ENCODE results near the gene INPP5K.
"Not testable (repeated sequence)": the region's sequence is repeated elsewhere in the genome, so short reads cannot be mapped to it uniquely, and the experiment has no call there.

Gene INPP5K

DNA sequence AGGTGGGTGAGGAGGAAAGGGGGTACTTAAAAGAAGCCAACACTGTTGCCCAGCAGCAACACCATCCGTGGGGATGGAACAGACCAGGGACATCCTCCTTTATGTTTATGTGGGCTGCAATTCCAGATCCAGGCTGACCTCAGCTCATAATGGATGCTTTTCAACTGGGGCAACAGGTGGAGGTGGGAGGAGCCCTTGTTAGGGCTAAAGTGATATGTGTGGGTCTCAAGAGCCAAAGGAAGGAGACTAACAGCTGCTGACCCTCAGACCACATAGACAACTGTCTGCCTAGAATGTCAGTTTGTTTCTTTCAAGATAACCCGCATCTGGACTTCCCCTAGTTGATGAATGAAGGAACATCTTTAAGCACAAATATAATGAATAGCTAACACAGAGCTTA is 2.0 kb upstream of the INPP5K start:
- Histone ChIP-seq H3K27ac (ENCODE audit: low read depth, low read length) (no peak overlapping the region), H3K9me3 (ENCODE audit: control insufficient read depth, insufficient read depth, low read length) (no peaks in the 10 kb centered on the region), H3K9ac (ENCODE audit: low read depth, low read length) (no peak overlapping the region), H3K4me3 (ENCODE audit: low read depth, low read length) (no peak overlapping the region), H3K4me1 (ENCODE audit: control insufficient read depth, insufficient read depth, low read length) (peaks cover 4% of the 10 kb centered on the region; the same call in 1 of the 2 replicates), H3K36me3 (ENCODE audit: control insufficient read depth, insufficient read depth, low read length) (peaks cover 24% of the 10 kb centered on the region; the same call in 1 of the 2 replicates), H3K27me3 (ENCODE audit: control insufficient read depth, insufficient read depth, low read length) (no peaks in the 10 kb centered on the region)

DNA sequence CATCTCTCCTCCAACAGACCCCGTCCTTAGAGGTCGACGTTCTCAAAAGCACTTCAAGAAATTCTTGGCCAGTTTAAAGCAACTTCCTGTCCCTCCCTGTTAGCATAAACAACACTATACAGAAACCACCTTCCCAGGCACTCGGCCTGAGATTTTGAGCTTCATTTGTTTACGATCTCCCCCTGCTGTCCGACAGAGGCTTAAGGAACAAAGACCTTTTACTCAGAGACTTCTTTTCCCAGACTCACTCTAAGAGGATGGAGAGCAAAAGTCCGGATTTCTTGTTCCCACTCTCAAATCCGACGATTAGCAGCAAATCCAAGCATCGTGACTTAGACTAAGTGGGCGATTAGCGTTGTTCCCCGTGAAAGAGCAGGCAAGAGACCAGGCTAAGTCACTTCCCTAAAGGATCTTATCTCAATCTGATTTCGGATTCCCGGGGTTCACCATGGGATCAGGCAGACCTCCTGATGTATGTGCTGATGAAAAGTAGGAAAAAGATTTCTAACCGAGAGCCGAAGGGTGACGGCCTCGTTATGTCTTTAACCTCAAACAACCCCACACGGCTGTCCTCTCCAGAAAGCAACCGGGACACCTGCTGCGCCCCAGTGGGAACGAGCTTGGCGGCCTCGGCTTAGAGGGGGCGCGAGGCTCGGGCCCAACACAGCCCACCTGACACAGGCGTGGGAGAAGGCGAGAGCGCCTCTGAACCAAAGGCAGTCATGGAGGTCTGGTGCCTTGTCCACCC is 598 bp downstream of the INPP5K start:
- Histone ChIP-seq H3K4me3 (ENCODE audit: low read depth, low read length) (peak overlapping the region; percentile 94), H3K27me3 (ENCODE audit: control insufficient read depth, insufficient read depth, low read length) (no peaks in the 10 kb centered on the region), H3K4me1 (ENCODE audit: control insufficient read depth, insufficient read depth, low read length) (peaks cover 4% of the 10 kb centered on the region; the same call in 1 of the 2 replicates), H3K9me3 (ENCODE audit: control insufficient read depth, insufficient read depth, low read length) (no peaks in the 10 kb centered on the region), H3K27ac (ENCODE audit: low read depth, low read length) (peak overlapping the region; percentile 81), H3K36me3 (ENCODE audit: control insufficient read depth, insufficient read depth, low read length) (peaks cover 31% of the 10 kb centered on the region), H3K9ac (ENCODE audit: low read depth, low read length) (peak overlapping the region; percentile 14)

DNA sequence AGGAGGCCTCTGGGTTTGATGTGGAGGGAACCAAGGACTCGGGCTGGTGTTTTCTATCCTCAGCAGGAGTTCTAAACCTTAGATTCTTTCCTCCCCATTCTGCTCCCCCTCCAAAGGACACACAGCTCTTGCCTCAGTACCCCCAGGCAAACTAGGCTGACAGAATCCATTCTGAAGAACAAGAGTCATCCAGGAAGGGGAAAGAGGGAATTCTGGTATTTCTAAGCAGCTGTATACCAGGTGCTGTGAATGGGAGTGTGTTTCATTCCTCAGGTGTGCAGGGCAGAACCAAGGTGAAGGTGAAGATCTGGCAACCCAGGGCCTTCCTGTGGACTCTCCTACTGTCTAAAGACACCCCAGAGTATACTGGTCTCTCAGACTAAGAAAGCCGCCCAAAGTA is 4.1 kb downstream of the INPP5K start:
- H3K27ac ChIP-seq (ENCODE audit: low read depth, low read length) = no peak overlapping the region
- peaks cover 4% of the 10 kb centered on the region; the same call in 1 of the 2 replicates for H3K4me1 ChIP-seq (ENCODE audit: control insufficient read depth, insufficient read depth, low read length)
- no peaks in the 10 kb centered on the region for H3K27me3 ChIP-seq (ENCODE audit: control insufficient read depth, insufficient read depth, low read length)
- H3K9me3 ChIP-seq (ENCODE audit: control insufficient read depth, insufficient read depth, low read length) = no peaks in the 10 kb centered on the region
- peaks cover 26% of the 10 kb centered on the region for H3K36me3 ChIP-seq (ENCODE audit: control insufficient read depth, insufficient read depth, low read length)
- no peak overlapping the region for H3K4me3 ChIP-seq (ENCODE audit: low read depth, low read length)
- H3K9ac ChIP-seq (ENCODE audit: low read depth, low read length) = no peak overlapping the region

DNA sequence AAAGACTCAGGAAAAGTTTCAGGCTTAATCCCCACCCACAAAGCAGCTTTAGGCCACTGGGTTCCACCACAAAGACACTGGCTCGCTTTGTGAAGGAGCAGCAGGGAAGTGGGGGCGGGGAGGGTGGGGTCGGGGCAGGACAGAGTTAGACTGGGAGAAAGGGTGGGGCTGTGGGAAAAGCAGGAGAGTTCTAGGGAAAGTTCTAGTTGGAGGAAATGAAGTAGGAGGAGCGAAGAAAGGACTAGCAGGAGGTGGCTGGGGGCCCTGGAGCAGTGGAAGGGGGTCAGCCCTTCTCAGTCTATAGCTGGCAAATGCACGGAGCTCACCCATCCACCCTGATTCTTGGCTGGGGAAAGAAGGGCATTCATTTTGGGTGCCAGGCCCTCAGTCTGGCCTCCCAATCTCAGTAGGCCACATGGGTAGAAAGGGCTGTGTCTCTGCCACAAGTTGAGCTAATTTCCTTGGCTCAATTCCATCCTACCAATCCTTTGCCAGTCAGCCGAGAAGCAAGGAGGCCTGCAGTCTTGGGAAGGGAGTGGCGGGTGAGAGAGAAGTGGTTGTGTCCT is 4.6 kb downstream of the INPP5K start:
- H3K27me3 ChIP-seq (ENCODE audit: control insufficient read depth, insufficient read depth, low read length) = no peaks in the 10 kb centered on the region
- H3K9ac ChIP-seq (ENCODE audit: low read depth, low read length) = no peak overlapping the region
- no peak overlapping the region for H3K27ac ChIP-seq (ENCODE audit: low read depth, low read length)
- no peaks in the 10 kb centered on the region for H3K9me3 ChIP-seq (ENCODE audit: control insufficient read depth, insufficient read depth, low read length)
- peaks cover 26% of the 10 kb centered on the region for H3K36me3 ChIP-seq (ENCODE audit: control insufficient read depth, insufficient read depth, low read length)
- H3K4me3 ChIP-seq (ENCODE audit: low read depth, low read length) = no peak overlapping the region
- H3K4me1 ChIP-seq (ENCODE audit: control insufficient read depth, insufficient read depth, low read length) = peaks cover 4% of the 10 kb centered on the region; the same call in 1 of the 2 replicates

DNA sequence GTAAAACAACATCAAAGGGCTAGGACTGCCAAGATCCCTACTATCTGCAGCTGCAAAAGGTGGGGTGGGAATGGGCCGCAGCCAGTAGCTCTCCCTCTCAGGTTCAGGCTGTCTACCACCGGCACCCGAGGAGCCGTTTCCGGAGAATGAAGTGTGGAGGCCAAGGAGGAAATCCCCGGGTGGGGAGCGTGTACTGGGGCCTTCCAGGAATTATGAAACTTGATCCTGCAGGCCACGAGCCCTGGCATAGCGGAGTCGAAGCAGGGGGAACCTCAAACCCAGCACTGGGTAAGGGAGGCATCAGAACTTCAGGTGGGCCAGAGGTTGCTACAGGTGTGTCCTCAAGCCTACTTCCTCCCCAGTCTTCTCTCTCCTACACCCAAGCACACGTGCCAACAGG is 5.1 kb downstream of the INPP5K start:
- H3K27ac ChIP-seq (ENCODE audit: low read depth, low read length) = no peak overlapping the region
- H3K36me3 ChIP-seq (ENCODE audit: control insufficient read depth, insufficient read depth, low read length) = peaks cover 31% of the 10 kb centered on the region
- peaks cover 4% of the 10 kb centered on the region; the same call in 1 of the 2 replicates for H3K4me1 ChIP-seq (ENCODE audit: control insufficient read depth, insufficient read depth, low read length)
- no peaks in the 10 kb centered on the region for H3K27me3 ChIP-seq (ENCODE audit: control insufficient read depth, insufficient read depth, low read length)
- H3K9ac ChIP-seq (ENCODE audit: low read depth, low read length) = no peak overlapping the region
- no peaks in the 10 kb centered on the region for H3K9me3 ChIP-seq (ENCODE audit: control insufficient read depth, insufficient read depth, low read length)
- no peak overlapping the region for H3K4me3 ChIP-seq (ENCODE audit: low read depth, low read length)

DNA sequence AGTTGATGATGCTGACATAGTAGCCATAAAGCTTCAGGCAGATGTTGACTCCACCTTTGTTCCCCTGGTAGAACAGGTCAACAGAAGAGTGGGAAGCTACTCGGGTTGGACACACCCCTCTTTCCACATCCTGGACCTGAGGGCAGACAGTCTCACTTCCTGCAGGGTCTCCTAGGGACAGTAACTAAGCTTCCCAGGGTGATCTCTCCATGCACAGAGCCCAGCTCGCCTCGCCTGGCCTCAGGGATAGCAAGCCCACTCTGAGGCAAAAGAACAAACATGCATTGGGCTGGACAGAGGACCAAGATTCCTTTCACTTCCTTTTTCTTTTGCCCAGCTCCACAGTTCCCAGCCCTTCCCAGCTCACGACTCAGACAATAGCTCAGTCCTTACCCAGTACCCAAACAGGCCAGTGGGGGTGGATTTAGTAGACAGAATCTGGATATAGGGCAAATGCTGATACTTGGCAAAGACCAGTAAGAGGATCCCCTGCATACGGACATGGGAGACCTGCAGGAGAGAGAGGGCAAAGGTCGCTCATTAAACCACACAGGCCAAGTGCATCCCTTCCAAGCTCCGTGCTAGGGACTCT is 7.0 kb downstream of the INPP5K start:
- Histone ChIP-seq H3K36me3 (ENCODE audit: control insufficient read depth, insufficient read depth, low read length) (peaks cover 31% of the 10 kb centered on the region), H3K9ac (ENCODE audit: low read depth, low read length) (no peak overlapping the region), H3K4me3 (ENCODE audit: low read depth, low read length) (no peak overlapping the region), H3K27ac (ENCODE audit: low read depth, low read length) (no peak overlapping the region), H3K9me3 (ENCODE audit: control insufficient read depth, insufficient read depth, low read length) (no peaks in the 10 kb centered on the region), H3K27me3 (ENCODE audit: control insufficient read depth, insufficient read depth, low read length) (no peaks in the 10 kb centered on the region), H3K4me1 (ENCODE audit: control insufficient read depth, insufficient read depth, low read length) (no peaks in the 10 kb centered on the region)

DNA sequence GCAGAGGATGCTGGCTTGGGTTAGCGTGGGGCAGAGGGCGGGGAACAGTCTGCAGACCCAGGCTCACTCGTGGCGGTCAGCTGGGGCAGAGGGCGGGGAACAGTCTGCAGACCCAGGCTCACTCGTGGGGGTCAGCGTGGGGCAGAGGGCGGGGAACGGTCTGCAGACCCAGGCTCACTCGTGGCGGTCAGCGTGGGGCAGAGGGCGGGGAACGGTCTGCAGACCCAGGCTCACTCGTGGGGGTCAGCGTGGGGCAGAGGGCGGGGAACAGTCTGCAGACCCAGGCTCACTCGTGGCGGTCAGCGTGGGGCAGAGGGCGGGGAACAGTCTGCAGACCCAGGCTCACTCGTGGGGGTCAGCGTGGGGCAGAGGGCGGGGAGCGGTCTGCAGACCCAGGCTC is 7.7 kb downstream of the INPP5K start:
- not testable (repeated sequence) for H3K9ac ChIP-seq (ENCODE audit: low read depth, low read length); H3K4me3 ChIP-seq (ENCODE audit: low read depth, low read length); H3K9me3 ChIP-seq (ENCODE audit: control insufficient read depth, insufficient read depth, low read length); H3K27me3 ChIP-seq (ENCODE audit: control insufficient read depth, insufficient read depth, low read length); H3K27ac ChIP-seq (ENCODE audit: low read depth, low read length); H3K4me1 ChIP-seq (ENCODE audit: control insufficient read depth, insufficient read depth, low read length)
- H3K36me3 ChIP-seq (ENCODE audit: control insufficient read depth, insufficient read depth, low read length) = peaks cover 30% of the 10 kb centered on the region

DNA sequence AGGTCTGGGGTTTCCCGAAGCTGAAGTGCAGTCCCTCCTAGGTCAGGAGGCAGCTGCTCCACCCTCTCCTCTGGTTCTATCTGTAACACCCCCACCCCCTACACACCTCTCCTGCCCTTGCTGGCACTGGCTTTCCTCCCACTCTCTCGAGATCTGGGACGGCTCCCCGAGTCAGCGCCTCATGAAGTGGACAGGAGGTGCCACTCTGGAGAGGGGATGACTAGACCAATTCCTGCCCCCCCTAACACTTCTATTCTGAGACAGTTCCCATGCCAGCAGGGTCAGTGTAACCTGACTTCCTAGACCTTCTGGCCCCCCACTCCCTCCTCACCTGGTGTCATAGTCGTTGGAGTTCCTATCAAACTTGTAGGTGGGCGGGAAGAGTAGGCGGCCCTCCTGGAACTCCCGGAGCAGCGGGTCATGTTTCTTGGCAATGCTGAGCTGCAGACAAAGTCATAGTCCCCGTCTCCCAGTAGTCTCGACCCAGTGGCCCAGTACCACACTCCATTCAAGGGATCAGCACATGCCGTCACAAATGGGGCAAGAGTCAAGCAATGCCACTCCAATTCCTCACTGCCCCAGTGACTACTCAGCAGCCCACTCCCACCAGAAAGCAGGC is 9.7 kb downstream of the INPP5K start:
- no peak overlapping the region for H3K9ac ChIP-seq (ENCODE audit: low read depth, low read length)
- H3K36me3 ChIP-seq (ENCODE audit: control insufficient read depth, insufficient read depth, low read length) = peaks cover 13% of the 10 kb centered on the region; the same call in 1 of the 2 replicates
- no peaks in the 10 kb centered on the region for H3K9me3 ChIP-seq (ENCODE audit: control insufficient read depth, insufficient read depth, low read length)
- H3K4me3 ChIP-seq (ENCODE audit: low read depth, low read length) = no peak overlapping the region
- H3K4me1 ChIP-seq (ENCODE audit: control insufficient read depth, insufficient read depth, low read length) = no peaks in the 10 kb centered on the region
- H3K27ac ChIP-seq (ENCODE audit: low read depth, low read length) = no peak overlapping the region
- no peaks in the 10 kb centered on the region for H3K27me3 ChIP-seq (ENCODE audit: control insufficient read depth, insufficient read depth, low read length)

DNA sequence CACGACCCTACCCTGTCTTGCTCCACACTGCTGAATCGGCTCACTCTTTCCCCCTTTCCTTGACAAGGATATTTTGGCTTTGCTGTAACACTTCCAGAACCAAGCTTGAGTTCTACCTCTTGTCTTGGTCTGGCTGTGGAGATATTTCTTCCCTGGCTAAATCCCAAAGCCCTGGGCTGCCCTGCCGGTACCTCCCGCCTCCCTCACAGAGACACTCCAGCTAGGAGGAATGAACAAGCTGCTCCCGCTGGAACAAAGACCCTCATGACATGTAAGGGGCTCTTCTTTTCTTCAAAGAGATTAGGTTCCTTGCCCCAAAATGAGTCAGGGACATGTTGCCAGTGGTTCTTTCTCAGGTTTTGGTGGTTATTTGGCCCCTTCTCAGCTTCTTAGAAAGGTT is 10.8 kb downstream of the INPP5K start:
- Histone ChIP-seq H3K9me3 (ENCODE audit: control insufficient read depth, insufficient read depth, low read length) (no peaks in the 10 kb centered on the region), H3K9ac (ENCODE audit: low read depth, low read length) (no peak overlapping the region), H3K4me3 (ENCODE audit: low read depth, low read length) (no peak overlapping the region), H3K4me1 (ENCODE audit: control insufficient read depth, insufficient read depth, low read length) (no peaks in the 10 kb centered on the region), H3K36me3 (ENCODE audit: control insufficient read depth, insufficient read depth, low read length) (peaks cover 13% of the 10 kb centered on the region; the same call in 1 of the 2 replicates), H3K27ac (ENCODE audit: low read depth, low read length) (no peak overlapping the region), H3K27me3 (ENCODE audit: control insufficient read depth, insufficient read depth, low read length) (no peaks in the 10 kb centered on the region)

DNA sequence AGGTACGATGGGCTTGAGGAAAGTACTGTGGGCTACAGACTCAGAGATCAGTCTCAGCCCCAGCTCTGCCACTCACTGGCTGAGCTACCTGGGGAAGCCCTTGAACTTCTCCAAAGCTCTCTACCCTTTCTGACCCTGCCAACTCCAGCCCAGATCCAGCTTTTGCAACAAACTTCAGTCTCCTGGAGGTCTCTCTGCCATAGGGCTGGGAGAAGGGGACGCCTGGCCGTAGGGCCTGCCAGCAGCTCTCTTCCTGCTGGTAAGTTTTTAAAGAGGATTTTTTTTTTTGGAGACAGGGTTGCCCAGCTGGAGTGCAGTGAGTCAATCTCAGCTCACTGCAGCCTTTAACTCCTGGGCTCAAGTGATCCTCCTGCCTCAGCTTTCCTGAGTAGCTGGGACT is 11.5 kb downstream of the INPP5K start:
- Histone ChIP-seq H3K27ac (ENCODE audit: low read depth, low read length) (no peak overlapping the region), H3K9me3 (ENCODE audit: control insufficient read depth, insufficient read depth, low read length) (no peaks in the 10 kb centered on the region), H3K27me3 (ENCODE audit: control insufficient read depth, insufficient read depth, low read length) (no peaks in the 10 kb centered on the region), H3K4me1 (ENCODE audit: control insufficient read depth, insufficient read depth, low read length) (no peaks in the 10 kb centered on the region), H3K9ac (ENCODE audit: low read depth, low read length) (no peak overlapping the region), H3K4me3 (ENCODE audit: low read depth, low read length) (no peak overlapping the region), H3K36me3 (ENCODE audit: control insufficient read depth, insufficient read depth, low read length) (peaks cover 13% of the 10 kb centered on the region; the same call in 1 of the 2 replicates)

DNA sequence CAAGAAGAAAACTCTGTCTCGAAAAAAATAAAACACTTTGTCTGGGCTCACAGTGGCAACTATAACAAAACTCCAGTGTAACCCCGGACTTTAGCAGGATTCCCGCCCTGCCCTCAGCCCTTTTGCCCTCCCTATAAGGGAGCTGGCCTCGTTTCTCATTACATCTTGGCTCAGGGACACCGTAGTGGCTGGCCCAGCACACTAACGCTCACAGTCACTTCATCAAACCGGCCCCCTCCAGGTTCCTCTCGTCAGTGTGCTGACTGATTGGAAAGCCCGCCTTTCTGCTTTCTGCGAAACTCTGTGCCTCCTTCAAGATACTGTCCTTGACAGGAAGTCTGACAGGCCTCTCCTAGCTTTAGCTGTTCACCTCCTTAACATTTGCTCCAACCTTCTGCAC is 12.7 kb downstream of the INPP5K start:
- H3K9ac ChIP-seq (ENCODE audit: low read depth, low read length) = no peak overlapping the region
- H3K4me1 ChIP-seq (ENCODE audit: control insufficient read depth, insufficient read depth, low read length) = no peaks in the 10 kb centered on the region
- no peaks in the 10 kb centered on the region for H3K27me3 ChIP-seq (ENCODE audit: control insufficient read depth, insufficient read depth, low read length)
- H3K4me3 ChIP-seq (ENCODE audit: low read depth, low read length) = no peak overlapping the region
- H3K27ac ChIP-seq (ENCODE audit: low read depth, low read length) = no peak overlapping the region
- peaks cover 6% of the 10 kb centered on the region; the same call in 1 of the 2 replicates for H3K36me3 ChIP-seq (ENCODE audit: control insufficient read depth, insufficient read depth, low read length)
- H3K9me3 ChIP-seq (ENCODE audit: control insufficient read depth, insufficient read depth, low read length) = no peaks in the 10 kb centered on the region

Measured in HUES48 (cell line).